HepG2 (cell line): ENCODE results near the gene MSI2. TPM values are rescaled to one million over a fixed set of nuclear protein-coding genes. Genes with fewer than 3 reads are reported as not detected.
A peak's percentile ranks its signal among the peaks of the same experiment; 100 is the strongest.

Experiments
- ASH2L ChIP-seq: fragments of 300-600, 200-600 bp; sonication (generic); IDR thresholded peaks from 2 replicates; pipeline ENCODE4 v1.7.0; 2017; ENCODE audit warnings: low read depth, mild to moderate bottlenecking, moderate library complexity, mixed read lengths, low read length; ENCODE audit not compliant: insufficient read length
- BRD4 ChIP-seq: sonication (generic); formaldehyde crosslinking; IDR thresholded peaks from 2 replicates; pipeline ENCODE4 v1.4.0; 2020; ENCODE audit warnings: missing genetic modification reagents
- CCDC6 ChIP-seq: sonication (generic); formaldehyde crosslinking; IDR thresholded peaks from 2 replicates; pipeline ENCODE4 v1.8.1; 2022; ENCODE audit warnings: mild to moderate bottlenecking, missing genetic modification reagents, moderate library complexity
- ETV5 ChIP-seq: IDR thresholded peaks from 2 replicates; pipeline ENCODE4 v1.6.1; 2018; ENCODE audit warnings: missing biosample characterization, missing genetic modification reagents, inconsistent platforms, borderline replicate concordance
- HMG20A ChIP-seq: IDR thresholded peaks from 2 replicates; pipeline ENCODE4 v1.6.1; 2016; ENCODE audit warnings: borderline replicate concordance
- HOXA5 ChIP-seq: sonication (generic); formaldehyde crosslinking; IDR thresholded peaks from 2 replicates; pipeline ENCODE4 v1.4.0; 2020; ENCODE audit warnings: missing genetic modification reagents
- IRF2 ChIP-seq: IDR thresholded peaks from 2 replicates; pipeline ENCODE4 v1.6.1; 2018; ENCODE audit warnings: missing genetic modification reagents, missing compliant biosample characterization
- MIXL1 ChIP-seq: IDR thresholded peaks from 2 replicates; pipeline ENCODE4 v1.6.1; 2016
- PAXIP1 ChIP-seq: sonication (generic); formaldehyde crosslinking; conservative IDR thresholded peaks from 2 replicates; pipeline ENCODE4 v1.4.0; 2020; ENCODE audit warnings: mild to moderate bottlenecking, missing genetic modification reagents, moderate library complexity
- SALL2 ChIP-seq: sonication (generic); formaldehyde crosslinking; IDR thresholded peaks from 2 replicates; pipeline ENCODE4 v1.8.1; 2023; ENCODE audit warnings: mild to moderate bottlenecking, missing genetic modification reagents, inconsistent platforms
- TARDBP ChIP-seq: sonication (generic); formaldehyde crosslinking; IDR thresholded peaks from 2 replicates; pipeline ENCODE4 v1.8.0; 2022; ENCODE audit warnings: mild to moderate bottlenecking, missing genetic modification reagents
- TERF1 ChIP-seq: sonication (generic); formaldehyde crosslinking; IDR thresholded peaks from 2 replicates; pipeline ENCODE4 v1.8.0; 2022; ENCODE audit warnings: mild to moderate bottlenecking, missing genetic modification reagents, moderate library complexity
- ZBTB34 ChIP-seq: sonication (generic); formaldehyde crosslinking; IDR thresholded peaks from 2 replicates; pipeline ENCODE4 v1.8.0; 2022; ENCODE audit warnings: mild to moderate bottlenecking, missing genetic modification reagents
- ZBTB37 ChIP-seq: sonication (generic); formaldehyde crosslinking; IDR thresholded peaks from 2 replicates; pipeline ENCODE4 v1.4.0; 2020; ENCODE audit warnings: mild to moderate bottlenecking, missing genetic modification reagents
- ZFP36 ChIP-seq: fragments of 150-350 bp; IDR thresholded peaks from 2 replicates; pipeline ENCODE4 v1.6.1; 2018; ENCODE audit warnings: borderline replicate concordance, low read length, low read depth; ENCODE audit not compliant: partially characterized antibody
- ZNF101 ChIP-seq: sonication (generic); formaldehyde crosslinking; IDR thresholded peaks from 2 replicates; pipeline ENCODE4 v1.4.0; 2020; ENCODE audit warnings: mild to moderate bottlenecking, low read depth, missing genetic modification reagents, borderline replicate concordance
- ZNF326 ChIP-seq: sonication (generic); formaldehyde crosslinking; IDR thresholded peaks from 2 replicates; pipeline ENCODE4 v1.4.0; 2020; ENCODE audit warnings: missing genetic modification reagents, borderline replicate concordance
- ZNF770 ChIP-seq: sonication (generic); formaldehyde crosslinking; IDR thresholded peaks from 2 replicates; pipeline ENCODE4 v1.5.0; 2020; ENCODE audit warnings: mild to moderate bottlenecking, missing genetic modification reagents
- polyA plus RNA-seq, 8 experiments: library from polyadenylated mRNA; depleted of rRNA in 3 of 8; stranded (reverse) in 7 of 8; unstranded in 1 of 8; fragments of >200 nt; fragmentation: Illumina TruSeq in 4 of 8; extraction: Trizol in 4 of 8; gene quantifications; 2 replicates each; pipeline versions ENCODE4 v1.2.1 to v1.2.3, GENCODE V29; 2011 to 2016; ENCODE audit warnings: low read depth in 4 of 8, missing spikeins in 1 of 8, mixed read lengths in 1 of 8; ENCODE audit not compliant: insufficient read depth in 1 of 8
- total RNA-seq, 5 experiments: library from RNA; depleted of rRNA; stranded (reverse); fragments of >200 nt; fragmentation: Illumina TruSeq; extraction: Trizol; gene quantifications; 2 replicates each; pipeline ENCODE4 v1.2.3, GENCODE V29; 2016; ENCODE audit warnings: low read depth in 1 of 5

MSI2 gene
- total and polyA plus RNA-seq, 2 of the 13 experiments (the other 11 are each of a cell fraction or from before 2014, with no cell fraction given): 77.5 to 78.4 TPM

GRCh38 chr17:57531648-57532504 lies 275.6 kb downstream of the MSI2 start (continued):
- TF ChIP-seq ZNF101 (no peak), PAXIP1 (CRISPR knock-in tag) (peak; percentile 71), TERF1 (no peak), TARDBP (0 out of 2 replicates have a peak, but pooled peaks have one; percentile 46), IRF2 (CRISPR knock-in tag) (peak; percentile 23; the same call in 1 of the 2 replicates), HOXA5 (CRISPR knock-in tag) (no peak), ZFP36 (no peak), ASH2L (peak; percentile 75), ZNF326 (CRISPR knock-in tag) (0 out of 2 replicates have a peak, but pooled peaks have one; percentile 24), SALL2 (0 out of 2 replicates have a peak, but pooled peaks have one; percentile 63), CCDC6 (CRISPR knock-in tag) (0 out of 2 replicates have a peak, but pooled peaks have one; percentile 42), ZBTB34 (peak; percentile 70; the same call in 1 of the 2 replicates), ZBTB37 (CRISPR knock-in tag) (peak; percentile 40; the same call in 1 of the 2 replicates), MIXL1 (peak; percentile 40; the same call in 1 of the 2 replicates), BRD4 (CRISPR knock-in tag) (0 out of 2 replicates have a peak, but pooled peaks have one; percentile 16), ZNF770 (peak; percentile 30), HMG20A (peak; percentile 53; the same call in 1 of the 2 replicates), ETV5 (CRISPR knock-in tag) (peak; percentile 33; the same call in 1 of the 2 replicates)
